Subcutaneous abdominal adipose tissue (tissue), 5 donors: Measurements from ENCODE around the gene SRGAP1.

Experiments
- H3K27ac ChIP-seq: one replicate; pipeline ENCODE4 v1.7.0; 2013; ENCODE audit warnings: low read depth, mild to moderate bottlenecking, inconsistent platforms, low read length, moderate library complexity
- H3K27me3 ChIP-seq, 5 donors: one replicate each; pipeline ENCODE4 v1.7.0; 2013; ENCODE audit warnings: low read length in 5 of 5, inconsistent platforms in 1 of 5; ENCODE audit not compliant: control insufficient read depth in 5 of 5, insufficient read depth in 4 of 5
- H3K36me3 ChIP-seq, 5 donors: one replicate each; pipeline ENCODE4 v1.7.0; 2013; ENCODE audit warnings: low read length in 5 of 5; ENCODE audit not compliant: control insufficient read depth in 5 of 5, insufficient read depth in 5 of 5
- H3K4me1 ChIP-seq, 5 donors: one replicate each; pipeline ENCODE4 v1.7.0; 2013; ENCODE audit warnings: low read length in 5 of 5, mild to moderate bottlenecking in 3 of 5, moderate library complexity in 1 of 5; ENCODE audit not compliant: control insufficient read depth in 5 of 5, insufficient read depth in 5 of 5
- H3K4me3 ChIP-seq, 5 donors: one replicate each; pipeline ENCODE4 v1.7.0; 2013; ENCODE audit warnings: low read length in 5 of 5, low read depth in 1 of 5
- H3K9ac ChIP-seq, 5 donors: one replicate each; pipeline ENCODE4 v1.7.0; 2013; ENCODE audit warnings: low read length in 5 of 5, mild to moderate bottlenecking in 4 of 5, moderate library complexity in 3 of 5
- H3K9me3 ChIP-seq, 5 donors: one replicate each; pipeline ENCODE4 v1.7.0; 2013; ENCODE audit warnings: low read length in 5 of 5; ENCODE audit not compliant: control insufficient read depth in 5 of 5
- donor health status: healthy.
- donor health status: healthy.
- donor health status: healthy.
- donor health status: healthy.
- donor health status: healthy.

Gene SRGAP1

GRCh38 chr12:64090047-64090446 lies 245.5 kb downstream of the SRGAP1 start:
- peaks cover 0 to 2% (median 0%) of the 10 kb centered on the region in 5 donors for H3K36me3 ChIP-seq
- peaks cover 0 to 25% (median 15%) of the 10 kb centered on the region in 5 donors for H3K4me1 ChIP-seq
- H3K27me3 ChIP-seq: no peaks in the 10 kb centered on the region
- no peak overlapping the region for H3K4me3 ChIP-seq
- no peak overlapping the region for H3K9ac ChIP-seq
- no peak overlapping the region for H3K27ac ChIP-seq
- H3K9me3 ChIP-seq: no peaks in the 10 kb centered on the region

- Histone ChIP-seq H3K4me3 (no peak overlapping the region), H3K9ac (no peak overlapping the region), H3K27ac (no peak overlapping the region), H3K36me3 (peaks cover 0 to 2% (median 0%) of the 10 kb centered on the region in 5 donors), H3K9me3 (no peaks in the 10 kb centered on the region), H3K4me1 (peaks cover 0 to 25% (median 15%) of the 10 kb centered on the region in 5 donors), H3K27me3 (no peaks in the 10 kb centered on the region)
Observed at GRCh38 chr12:64091186-64091585, 246.7 kb downstream of the SRGAP1 start.

DNA sequence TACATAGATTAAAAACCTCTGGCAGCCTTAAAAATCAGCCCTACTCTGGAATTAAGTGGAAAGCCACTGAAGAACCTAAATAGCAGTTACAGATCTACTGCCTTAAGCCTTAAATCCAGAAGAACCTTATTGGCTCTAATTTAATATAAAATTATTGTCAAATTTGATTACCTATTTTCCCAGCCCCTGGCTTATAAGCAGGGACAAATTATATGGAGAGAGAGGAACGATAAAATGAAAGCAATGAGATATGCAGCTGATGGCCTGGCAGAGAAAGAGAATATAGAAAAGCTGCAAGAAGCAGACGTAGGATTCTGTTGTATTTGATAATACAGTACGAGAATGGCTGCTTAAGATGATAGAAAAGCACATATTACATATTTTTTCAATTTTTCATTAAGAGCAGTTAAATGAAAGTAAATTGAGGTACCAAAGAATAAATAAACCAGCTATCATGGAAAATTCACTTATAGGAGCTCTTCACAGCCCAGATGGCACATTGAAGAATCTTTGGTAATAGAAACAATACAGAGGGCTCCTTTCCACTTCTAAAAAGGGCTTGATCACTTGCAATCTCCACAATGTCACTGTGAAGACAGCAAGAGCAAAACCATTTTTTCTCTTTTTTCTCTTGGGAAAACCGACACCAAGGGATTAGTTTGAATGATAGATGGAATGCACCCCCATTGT lies 248.2 kb downstream of the SRGAP1 start:
- H3K36me3 ChIP-seq: peaks cover 0 to 2% (median 0%) of the 10 kb centered on the region in 5 donors
- H3K9me3 ChIP-seq: no peaks in the 10 kb centered on the region
- H3K9ac ChIP-seq: no peak overlapping the region
- H3K4me3 ChIP-seq: no peak overlapping the region
- H3K27ac ChIP-seq: no peak overlapping the region
- H3K27me3 ChIP-seq: no peaks in the 10 kb centered on the region
- peaks cover 0 to 25% (median 15%) of the 10 kb centered on the region in 5 donors for H3K4me1 ChIP-seq

GRCh38 chr12:64093689-64094088 lies 249.2 kb downstream of the SRGAP1 start:
- H3K27me3 ChIP-seq: no peaks in the 10 kb centered on the region
- no peak overlapping the region for H3K9ac ChIP-seq
- H3K27ac ChIP-seq: no peak overlapping the region
- H3K36me3 ChIP-seq: peaks cover 0 to 2% (median 0%) of the 10 kb centered on the region in 5 donors
- H3K9me3 ChIP-seq: no peaks in the 10 kb centered on the region
- H3K4me1 ChIP-seq: peaks cover 0 to 18% (median 11%) of the 10 kb centered on the region in 5 donors
- no peak overlapping the region for H3K4me3 ChIP-seq

DNA sequence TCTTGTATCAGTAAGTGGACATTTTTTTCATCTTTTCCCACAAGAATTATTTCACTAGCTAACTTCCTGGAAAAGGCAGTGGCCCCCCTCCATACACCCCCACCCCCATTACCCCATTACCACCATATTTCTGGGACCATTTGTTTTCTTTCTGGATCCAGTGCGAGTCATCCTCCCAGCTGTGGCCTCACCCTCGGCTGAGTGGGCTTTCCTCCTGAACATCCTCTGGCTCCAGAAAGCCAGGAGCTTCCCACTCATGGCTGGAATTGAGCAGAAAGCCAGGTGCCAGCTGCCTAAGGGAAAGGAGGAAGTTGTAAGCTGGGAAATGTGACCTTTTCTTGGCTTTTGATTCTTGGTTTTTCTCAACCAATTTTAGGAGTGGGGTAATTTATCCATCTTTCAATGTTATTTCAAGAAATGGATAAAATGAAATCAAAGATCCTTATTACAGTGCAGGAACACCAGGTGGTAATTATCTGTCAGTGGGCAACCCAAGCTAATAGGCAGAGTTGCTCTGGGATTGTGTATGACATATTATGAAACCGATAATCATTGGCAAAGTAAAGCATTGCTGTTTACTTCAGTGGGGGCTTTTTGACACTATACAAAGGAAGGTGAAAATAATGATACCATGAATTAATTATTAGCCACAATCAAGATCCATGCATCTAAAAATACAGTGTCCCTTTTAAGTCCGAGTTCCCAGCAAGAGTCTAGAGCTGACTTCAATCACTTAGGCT lies 253.0 kb downstream of the SRGAP1 start:
- Histone ChIP-seq H3K36me3 (peaks cover 0 to 2% (median 0%) of the 10 kb centered on the region in 5 donors), H3K27me3 (no peaks in the 10 kb centered on the region), H3K9me3 (no peaks in the 10 kb centered on the region), H3K4me1 (peaks cover 2 to 16% (median 14%) of the 10 kb centered on the region in 5 donors), H3K4me3 (no peak overlapping the region), H3K9ac (no peak overlapping the region), H3K27ac (peak overlapping the region; percentile 9)

GRCh38 chr12:64098709-64099354 lies 254.3 kb downstream of the SRGAP1 start:
- peak overlapping the region; percentile 58 for H3K27ac ChIP-seq
- H3K4me3 ChIP-seq: peak overlapping the region in 1 of 5 donors; percentile 23
- H3K4me1 ChIP-seq: peaks cover 2 to 16% (median 14%) of the 10 kb centered on the region in 5 donors
- H3K36me3 ChIP-seq: peaks cover 0 to 2% (median 0%) of the 10 kb centered on the region in 5 donors
- no peaks in the 10 kb centered on the region for H3K9me3 ChIP-seq
- no peak overlapping the region for H3K9ac ChIP-seq
- no peaks in the 10 kb centered on the region for H3K27me3 ChIP-seq

DNA sequence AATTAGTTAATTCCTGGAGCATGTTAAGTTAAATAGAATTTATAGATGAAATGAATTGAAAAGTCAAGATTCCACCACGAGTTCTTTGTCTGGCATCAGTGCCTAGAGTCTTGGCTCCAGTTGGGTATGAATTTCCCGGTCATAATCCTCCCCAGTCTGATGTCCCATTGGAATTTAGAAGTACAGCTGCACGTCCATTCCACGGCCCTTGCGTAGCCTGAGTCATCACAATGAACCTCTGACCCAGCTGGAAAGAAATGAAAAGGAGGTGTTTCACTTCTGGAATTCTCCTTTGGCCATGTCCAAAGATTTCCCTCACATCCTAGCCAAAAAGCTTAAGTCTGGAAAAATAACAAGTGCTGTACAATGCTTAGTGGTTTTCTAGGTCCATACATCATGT lies 254.9 kb downstream of the SRGAP1 start:
- peak overlapping the region; percentile 58 for H3K27ac ChIP-seq
- H3K4me3 ChIP-seq: peak overlapping the region in 1 of 5 donors; percentile 23
- no peaks in the 10 kb centered on the region for H3K27me3 ChIP-seq
- peaks cover 0 to 2% (median 0%) of the 10 kb centered on the region in 5 donors for H3K36me3 ChIP-seq
- no peaks in the 10 kb centered on the region for H3K9me3 ChIP-seq
- H3K4me1 ChIP-seq: peaks cover 2 to 19% (median 16%) of the 10 kb centered on the region in 5 donors
- H3K9ac ChIP-seq: no peak overlapping the region

GRCh38 chr12:64102339-64102738 lies 257.8 kb downstream of the SRGAP1 start:
- Histone ChIP-seq H3K9me3 (no peaks in the 10 kb centered on the region), H3K4me3 (no peak overlapping the region), H3K27me3 (no peaks in the 10 kb centered on the region), H3K27ac (no peak overlapping the region), H3K4me1 (peaks cover 2 to 20% (median 16%) of the 10 kb centered on the region in 5 donors), H3K9ac (no peak overlapping the region), H3K36me3 (peaks cover 0 to 4% (median 0%) of the 10 kb centered on the region in 5 donors)

DNA sequence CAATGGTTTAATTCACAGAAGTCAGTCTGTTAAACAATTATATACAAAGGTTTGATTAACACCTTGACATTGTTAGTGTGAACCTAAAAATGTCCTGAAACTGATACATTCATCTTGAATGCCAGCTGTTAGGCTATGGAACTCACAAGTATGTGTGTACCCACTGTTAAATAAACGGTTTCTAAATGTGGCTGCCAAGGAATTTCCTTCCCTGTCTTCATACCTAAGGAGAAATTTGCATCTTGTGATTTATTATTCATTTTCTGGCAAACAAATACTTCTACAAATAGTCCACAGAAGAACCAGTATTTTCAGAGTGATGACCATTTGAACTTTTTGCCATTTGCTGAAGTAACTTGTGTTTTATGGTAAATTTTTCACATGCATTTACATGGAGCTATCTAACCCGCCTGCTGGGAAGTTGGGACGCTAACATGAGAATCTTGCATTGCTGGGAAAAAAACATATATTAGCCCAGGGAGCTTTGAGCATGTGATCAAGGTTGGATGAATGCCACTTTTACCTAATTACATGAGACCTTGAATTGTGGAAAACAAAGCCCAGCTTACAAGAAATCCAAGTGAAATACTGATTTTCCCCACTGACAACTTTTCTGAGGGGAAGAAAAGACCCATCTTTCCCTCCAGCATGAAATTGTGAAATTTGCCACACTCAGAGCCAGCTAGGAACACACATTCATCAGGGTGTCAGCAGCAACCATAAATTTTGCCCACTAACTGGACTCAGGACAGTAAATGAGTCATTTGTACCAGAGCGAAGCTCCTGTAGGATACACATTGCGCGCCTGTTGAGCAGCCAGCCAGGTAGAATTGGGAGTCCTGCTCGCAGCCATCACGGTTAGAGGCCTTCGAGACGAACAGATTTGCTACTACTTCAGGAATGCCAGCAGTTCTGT lies 259.6 kb downstream of the SRGAP1 start:
- H3K36me3 ChIP-seq: peaks cover 0 to 8% (median 0%) of the 10 kb centered on the region in 5 donors
- H3K9me3 ChIP-seq: no peaks in the 10 kb centered on the region
- no peak overlapping the region for H3K9ac ChIP-seq
- H3K4me3 ChIP-seq: no peak overlapping the region
- H3K27me3 ChIP-seq: no peaks in the 10 kb centered on the region
- no peak overlapping the region for H3K27ac ChIP-seq
- peaks cover 1 to 14% (median 10%) of the 10 kb centered on the region in 5 donors for H3K4me1 ChIP-seq
